ENCODE data around the gene FGB. TPM values are rescaled to one million over a fixed set of nuclear protein-coding genes. Genes with fewer than 3 reads are reported as not detected.

The FGB gene
- total and polyA plus RNA-seq, 2 donors (not counting 3 experiments of a cell fraction or from before 2014, with no cell fraction given) = not detected

GRCh38 chr4:154586296-154587033 is 23.7 kb downstream of the FGB start:
- no peaks in the 10 kb centered on the region for H3K36me3 ChIP-seq (ENCODE audit: control insufficient read depth in 2 of 2, extremely low read depth in 1 of 2, insufficient read depth in 2 of 2, low read length in 2 of 2)
- H2AFZ ChIP-seq (ENCODE audit: low read depth, low read length) = no peak overlapping the region
- H3K9ac ChIP-seq (replicated peaks; ENCODE audit: extremely low read depth, insufficient read depth, low read length) = no peak overlapping the region
- peaks cover 0 to 4% of the 10 kb centered on the region in 2 experiments for H3K27me3 ChIP-seq (ENCODE audit: control insufficient read depth in 2 of 2, insufficient read depth in 2 of 2, low read length in 2 of 2)
- no peaks in the 10 kb centered on the region for H4K20me1 ChIP-seq (replicated peaks; ENCODE audit: control insufficient read depth, extremely low read depth, insufficient read depth, low read length)
- H3K9me3 ChIP-seq (replicated peaks; ENCODE audit: control insufficient read depth, insufficient read depth, low read length) = no peaks in the 10 kb centered on the region
- no peaks in the 10 kb centered on the region for H3K9me1 ChIP-seq (replicated peaks; ENCODE audit: control insufficient read depth, extremely low read depth, insufficient read depth, low read length)
- TF ChIP-seq FOS (IDR thresholded peaks at IDR 0.05; ENCODE audit: borderline replicate concordance, insufficient read depth, low read length) = no peak
- TF ChIP-seq POLR2A (IDR thresholded peaks at IDR 0.05; ENCODE audit: low read depth, low read length) = no peak
- no peak for TF ChIP-seq CTCF (IDR thresholded peaks at IDR 0.05; ENCODE audit: extremely low read depth in 1 of 2, insufficient read depth in 1 of 2, low read depth in 1 of 2, low read length in 2 of 2)
- no peak for TF ChIP-seq MYC (IDR thresholded peaks at IDR 0.05; ENCODE audit: low read depth, low read length)
- TF ChIP-seq POLR2AphosphoS5 (IDR thresholded peaks at IDR 0.05; ENCODE audit: insufficient read depth, low read depth, low read length) = no peak
- no peak for TF ChIP-seq EZH2 (IDR thresholded peaks at IDR 0.05; ENCODE audit: borderline replicate concordance, low read depth, low read length, severe bottlenecking)
- TF ChIP-seq JUN (IDR thresholded peaks at IDR 0.05; ENCODE audit: borderline replicate concordance, insufficient read depth, insufficient read length, low read depth) = no peak
- TF ChIP-seq GATA2 (IDR thresholded peaks at IDR 0.05; ENCODE audit: insufficient read depth, insufficient read length, low read depth, low read length) = no peak
- no peak for TF ChIP-seq MAX (IDR thresholded peaks at IDR 0.05; ENCODE audit: insufficient read depth, insufficient read length)
- POLR2A ChIA-PET = no interaction called here
- CTCF ChIA-PET = interaction anchor here (1.0 kb wide), 1 partner anchor 32 kb away, joined by 3 read pairs; no protein-coding TSS in a partner anchor
- no peaks in the 10 kb centered on the region for H3K4me1 ChIP-seq (ENCODE audit: control insufficient read depth, extremely low read depth, insufficient read depth, low read length)
- dilution Hi-C loops (cut with MboI; ENCODE audit: extremely low pct_ligation_motif_present, low sequenced_read_pairs) (no loop called here), intact Hi-C loops (cut with micrococcal nuclease) (no loop called here)
- FAIRE-seq (no peak), DNase-seq (ENCODE audit: low read depth, low spot score) (no peak)
- no peaks in the 10 kb centered on the region for H3K79me2 ChIP-seq (ENCODE audit: control insufficient read depth, insufficient read depth, low read length)
- BruUV-seq (replicated peaks) = no TSS peak
- no peak overlapping the region for H3K4me2 ChIP-seq (ENCODE audit: insufficient read depth, low read length)
- H3K27ac ChIP-seq (ENCODE audit: insufficient read depth, low read depth, low read length) = no peak overlapping the region
- no peak overlapping the region for H3K4me3 ChIP-seq (replicated peaks in 1 of 3; ENCODE audit: insufficient read depth in 1 of 3, low read depth in 1 of 3, low read length in 3 of 3)

Measured in endothelial cell of umbilical vein (primary cell).